CMK (cell line): ENCODE measurements around the gene NFASC.

Experiments used
- DNase-seq: peaks from one replicate; pipeline ENCODE4 v3.0.0-alpha.2; 2010; ENCODE audit warnings: low read depth

NFASC gene

DNA sequence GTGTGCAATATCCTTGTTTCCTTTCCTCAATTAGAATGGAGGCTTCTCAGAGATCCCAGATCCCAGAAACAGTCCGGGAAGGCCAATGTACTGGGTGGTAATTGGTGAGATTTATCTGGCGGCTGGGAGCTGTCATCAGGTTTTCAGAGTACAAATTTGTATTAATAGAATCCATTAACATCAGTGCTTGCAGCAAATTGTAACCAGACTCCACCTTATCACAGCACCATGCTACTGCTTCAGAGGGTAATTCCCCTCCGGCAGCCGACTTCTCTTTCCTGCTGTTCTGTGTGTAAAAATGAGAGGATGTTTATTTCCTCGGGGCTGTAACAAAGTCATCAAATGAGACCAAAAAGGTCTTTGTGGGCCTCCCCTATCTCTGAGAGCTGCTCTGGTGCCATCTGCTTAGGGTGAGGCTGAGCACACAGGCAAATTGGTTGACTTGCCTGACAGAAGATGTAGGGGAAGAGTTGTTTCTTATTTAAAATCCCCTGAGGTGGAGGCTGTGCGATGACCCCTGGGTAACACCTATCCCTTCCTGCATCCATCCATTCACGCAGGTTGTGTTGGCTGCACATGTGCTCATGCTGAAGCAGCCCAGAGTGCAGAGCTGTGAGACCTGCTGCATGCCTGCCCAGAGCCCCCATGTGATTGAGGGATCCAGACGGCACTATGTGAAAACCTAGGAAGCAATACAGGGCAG lies 19.2 kb downstream of the NFASC start:
- no peak for DNase-seq

DNA sequence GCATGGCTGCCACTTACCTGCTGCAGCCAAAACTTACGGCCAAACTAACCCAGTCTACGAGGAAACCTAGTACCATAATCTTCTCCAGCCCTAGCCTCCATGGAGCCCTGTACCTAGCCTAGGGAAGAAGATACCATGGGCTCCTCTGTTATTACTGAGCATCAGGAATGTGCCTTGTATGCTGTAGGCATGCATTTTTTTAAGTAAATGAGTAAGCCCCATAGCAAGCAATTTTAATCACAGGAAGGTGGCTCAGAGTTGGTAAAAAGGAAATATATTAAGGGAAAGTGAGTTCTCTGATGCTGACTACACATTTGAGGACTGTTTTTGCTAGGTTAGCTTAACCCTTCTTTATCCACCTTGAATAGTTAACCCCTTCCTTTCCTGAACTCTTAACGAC lies 21.2 kb downstream of the NFASC start:
- DNase-seq, result no peak

DNA sequence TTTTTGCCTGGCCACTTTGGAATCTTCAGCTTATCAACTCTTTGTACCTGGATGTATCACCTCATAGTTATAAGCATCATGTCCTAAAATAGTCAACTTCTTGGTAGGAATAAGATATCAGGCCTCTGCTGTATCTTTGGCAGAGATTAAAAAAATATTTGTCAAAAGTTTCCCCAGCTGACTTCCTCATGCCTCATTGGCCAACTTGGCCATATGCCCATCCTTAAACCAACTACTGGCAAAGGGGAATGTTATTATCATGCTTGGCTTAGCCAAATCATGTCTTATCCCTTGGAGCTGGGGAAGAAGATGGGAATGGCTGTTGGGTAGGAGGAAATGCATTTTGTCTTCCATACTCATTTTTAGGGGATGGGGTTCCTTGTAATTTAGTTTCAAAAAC lies 23.4 kb downstream of the NFASC start:
- no peak for DNase-seq

DNA sequence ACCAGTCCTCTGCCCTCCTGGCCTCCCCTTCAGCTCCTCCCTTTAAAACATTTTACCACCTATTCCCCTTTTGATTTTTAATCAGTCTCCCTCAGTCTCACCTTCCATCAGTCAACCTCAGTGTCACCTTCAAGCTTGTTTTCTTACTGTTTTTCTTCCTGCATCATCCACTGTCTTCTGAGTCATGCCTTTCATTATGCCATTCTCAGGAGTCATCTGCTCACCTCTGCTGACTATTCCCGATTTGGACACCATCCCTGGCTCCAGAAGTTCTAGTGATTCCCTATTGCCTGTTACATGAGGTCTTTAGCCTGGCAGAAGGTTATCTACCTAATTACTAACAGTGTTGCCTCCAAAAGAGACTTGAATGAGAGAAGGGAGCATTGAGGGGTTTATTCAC lies 23.9 kb downstream of the NFASC start:
- DNase-seq, result no peak

DNA sequence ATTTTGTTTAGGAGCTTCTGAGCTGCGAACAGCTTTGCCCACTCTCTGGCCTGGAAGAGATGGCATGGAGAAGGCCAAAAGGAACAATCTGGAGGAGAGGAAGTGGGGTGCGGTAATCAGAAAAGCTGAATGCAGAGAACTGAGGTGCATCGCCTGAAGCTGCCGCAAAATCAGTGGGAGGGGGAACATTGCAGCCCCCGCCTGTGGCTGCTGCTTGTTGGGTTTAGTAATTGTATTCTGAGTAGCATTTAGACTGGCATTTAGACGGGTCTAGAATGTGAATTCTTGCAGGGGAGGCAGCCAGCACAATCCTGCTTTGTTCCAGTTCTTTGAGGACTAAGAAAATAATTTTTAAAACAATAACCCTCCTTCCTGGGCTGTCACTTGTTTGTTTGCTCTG lies 25.4 kb downstream of the NFASC start:
- no peak for DNase-seq

DNA sequence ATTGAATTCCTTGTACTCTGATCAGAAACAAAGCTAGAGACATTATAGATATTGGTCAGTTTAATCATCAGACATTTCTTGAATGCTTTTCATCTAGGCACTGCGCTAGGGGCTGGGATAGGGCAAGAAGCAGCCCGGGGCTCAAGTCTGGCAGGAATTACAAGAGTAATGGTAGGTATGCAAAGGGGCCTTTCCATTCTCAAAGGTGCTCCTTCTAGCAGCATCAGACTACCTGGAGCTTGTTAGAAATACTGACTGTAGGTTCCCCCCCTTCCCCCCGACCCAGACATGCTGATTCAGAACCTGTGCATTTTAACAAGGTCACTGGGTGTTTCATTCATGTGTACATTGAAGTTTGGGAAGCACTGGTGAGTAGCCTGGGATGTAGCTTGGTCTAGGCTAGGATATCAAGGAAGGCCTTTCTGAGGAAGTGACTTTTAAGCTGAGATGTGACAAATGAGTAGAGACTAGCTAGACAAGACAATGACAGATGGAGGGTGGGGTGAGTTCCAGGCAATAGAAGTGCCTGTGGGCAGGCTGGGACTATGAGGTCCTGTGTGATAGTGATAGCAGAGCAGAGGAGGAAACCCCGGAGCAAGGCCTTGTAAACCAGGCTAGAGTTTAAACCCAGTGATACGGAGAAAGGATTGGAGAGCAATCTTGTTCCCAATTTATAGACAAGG lies 26.3 kb downstream of the NFASC start:
- no peak for DNase-seq

DNA sequence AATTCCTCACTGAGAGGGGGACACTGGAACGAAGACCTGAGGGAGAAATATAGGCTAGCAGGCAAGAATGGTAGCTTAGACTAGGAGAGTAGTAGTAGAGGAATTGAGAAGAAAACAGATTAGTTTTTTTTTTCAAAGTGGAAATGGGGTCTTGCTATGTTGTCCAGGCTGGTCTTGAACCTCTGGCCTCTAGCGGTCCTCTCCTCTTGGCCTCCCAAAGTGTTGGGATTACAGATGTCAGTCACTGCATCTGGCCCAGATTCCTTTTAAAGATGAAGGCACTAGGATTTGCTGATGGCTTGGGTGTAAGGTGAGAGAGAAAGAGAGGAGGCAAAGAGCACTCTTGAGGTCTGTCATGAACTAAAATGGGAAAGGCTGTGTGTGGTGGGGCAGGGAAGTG lies 30.1 kb downstream of the NFASC start:
- no peak for DNase-seq

DNA sequence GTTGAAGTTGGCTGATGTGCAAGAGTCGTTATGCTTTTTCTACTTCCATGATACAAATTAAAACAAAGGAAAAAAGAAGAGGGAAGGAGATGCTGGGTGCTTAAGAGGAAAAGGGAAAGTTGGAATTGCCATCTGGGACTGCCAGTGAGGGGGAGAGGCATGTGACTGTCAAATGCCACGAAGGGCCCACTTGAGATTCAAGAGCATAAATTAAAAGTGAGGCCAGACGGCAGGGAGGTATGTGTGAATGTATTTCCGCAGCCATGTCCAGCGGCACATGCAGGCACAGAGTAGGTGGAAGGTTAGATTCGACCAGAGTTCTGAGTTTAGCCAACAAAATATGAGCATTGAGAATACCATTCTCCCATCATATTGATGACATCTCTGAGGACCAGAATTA lies 32.0 kb downstream of the NFASC start:
- no peak for DNase-seq

DNA sequence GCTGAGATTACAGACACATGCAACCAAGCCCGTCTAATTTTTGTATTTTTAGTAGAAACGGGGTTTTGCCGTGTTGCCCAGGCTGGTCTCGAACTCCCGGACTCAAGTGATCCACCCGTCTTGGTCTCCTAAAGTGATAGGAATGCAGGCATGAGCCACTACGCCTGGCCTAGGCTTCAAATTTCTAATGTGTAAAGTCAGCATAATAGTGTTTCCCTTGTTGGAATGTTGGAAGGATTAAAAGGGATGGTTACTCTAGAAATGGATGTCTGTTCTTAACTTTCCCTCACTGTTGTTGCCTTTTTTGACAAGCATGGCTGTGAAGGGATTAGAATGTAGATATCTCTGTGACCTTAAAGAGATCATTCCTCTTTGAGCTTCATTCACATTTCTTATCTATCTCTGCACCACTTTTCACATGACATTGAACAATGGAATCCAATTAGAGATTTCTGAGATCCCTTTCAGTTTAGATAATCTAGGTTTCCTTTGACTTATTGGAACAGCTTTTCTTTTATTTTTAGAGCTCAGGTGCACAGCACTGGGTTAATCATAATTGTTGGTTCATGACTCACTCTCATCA lies 33.7 kb downstream of the NFASC start:
- DNase-seq, result no peak

DNA sequence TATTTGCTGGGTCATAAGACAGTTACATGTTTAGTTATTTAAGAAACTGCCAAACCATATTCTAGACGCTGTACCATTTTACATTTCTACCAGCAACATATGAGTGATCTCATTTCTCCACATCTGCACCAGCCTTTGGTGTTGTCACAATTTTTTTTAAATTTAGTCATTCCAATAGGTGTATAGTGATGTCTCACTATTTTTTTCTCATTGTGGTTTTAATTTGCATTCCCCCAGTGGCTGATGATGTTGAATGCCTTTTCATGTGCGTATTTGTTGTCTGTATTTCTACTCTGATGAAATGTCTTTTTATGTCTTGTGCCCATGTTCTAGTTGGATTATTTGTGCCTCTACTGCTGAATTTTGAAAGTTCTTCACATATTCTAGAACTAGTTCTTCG lies 38.4 kb downstream of the NFASC start:
- DNase-seq, result no peak

DNA sequence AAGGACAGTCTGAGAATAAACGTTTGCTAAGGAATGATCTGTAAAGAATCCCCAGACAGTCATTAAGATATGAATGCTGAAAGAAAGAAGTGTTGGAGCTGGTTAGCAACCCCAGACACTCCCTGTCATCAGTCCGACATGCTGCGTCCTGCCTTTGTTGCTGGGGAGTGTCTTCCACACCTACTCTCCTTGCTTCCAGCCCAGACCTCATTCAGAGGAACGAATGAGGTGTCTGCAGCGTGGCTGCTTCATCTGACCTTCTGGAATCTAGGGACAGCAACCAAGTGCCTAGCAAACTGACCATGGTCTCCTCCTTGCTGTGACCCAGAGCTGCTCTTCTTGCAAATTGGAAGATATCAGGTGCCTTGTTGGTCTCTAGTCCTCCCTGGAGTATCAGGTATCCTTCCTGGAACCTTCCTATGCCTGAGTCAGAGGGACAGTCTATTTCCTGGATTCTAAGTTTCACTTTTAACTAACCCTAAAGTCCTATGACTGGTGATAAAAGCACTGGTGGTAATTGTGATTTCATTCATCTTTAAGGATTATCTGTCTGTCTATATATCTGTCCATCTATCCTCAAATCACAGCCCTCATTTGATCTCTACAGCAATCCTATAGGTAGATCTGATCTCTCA lies 45.3 kb downstream of the NFASC start:
- DNase-seq, result no peak

DNA sequence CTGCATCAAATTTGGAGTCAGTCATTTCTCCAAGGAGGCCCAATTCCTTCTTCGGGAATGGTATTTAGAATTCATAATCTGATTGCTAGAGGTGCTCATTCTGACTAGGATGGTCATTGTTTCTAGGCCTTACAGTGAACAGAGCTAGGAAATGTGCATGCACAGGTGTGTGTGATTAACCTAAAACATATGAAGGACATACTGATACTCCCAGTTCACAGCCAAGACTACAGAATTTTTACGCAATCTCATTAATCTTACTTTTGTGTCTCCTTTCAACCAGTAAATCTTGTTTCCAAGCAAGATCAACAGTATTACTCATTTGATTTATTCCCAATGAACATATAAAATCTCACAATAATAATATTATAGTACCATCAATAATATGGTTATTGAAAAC lies 47.1 kb downstream of the NFASC start:
- no peak for DNase-seq

DNA sequence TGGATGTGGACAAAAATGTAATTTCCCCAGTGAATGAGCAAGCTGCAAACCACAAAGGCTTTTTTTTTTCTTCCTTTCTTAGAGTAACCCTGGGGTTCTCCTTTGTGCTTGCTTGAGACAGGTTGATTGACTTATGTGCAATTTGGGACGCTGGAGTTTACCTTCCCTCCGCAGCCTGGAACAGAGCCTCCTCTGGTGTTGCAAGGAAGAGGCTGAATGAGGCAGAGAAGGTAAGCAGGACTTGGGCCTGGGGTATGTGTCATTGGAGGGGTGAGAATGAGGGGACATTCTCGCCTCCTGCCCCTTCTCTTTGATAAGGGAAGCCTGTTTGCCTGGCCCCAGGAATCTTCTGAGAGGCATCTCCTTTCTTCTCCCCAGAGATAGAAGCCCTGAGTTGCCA lies 49.8 kb downstream of the NFASC start:
- no peak for DNase-seq

DNA sequence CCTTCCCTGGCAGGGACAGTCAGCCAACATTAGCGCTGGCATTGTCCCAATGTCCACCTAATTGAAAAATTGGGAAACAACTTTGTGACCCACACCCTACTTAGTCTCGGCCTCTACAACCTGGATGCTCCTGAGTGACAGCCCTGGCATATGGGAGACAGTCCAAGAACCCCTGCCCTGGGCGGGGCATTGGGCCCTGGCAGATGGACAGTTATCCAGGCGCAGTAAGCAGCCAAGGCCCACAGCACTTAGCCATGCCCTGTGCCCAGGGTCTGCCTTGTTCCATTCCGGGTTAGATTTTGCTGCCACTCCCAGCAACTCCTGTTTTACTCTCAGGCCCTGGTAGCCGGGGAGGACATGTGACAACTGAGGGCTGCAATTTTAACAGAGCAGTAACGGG lies 50.3 kb downstream of the NFASC start:
- no peak for DNase-seq

DNA sequence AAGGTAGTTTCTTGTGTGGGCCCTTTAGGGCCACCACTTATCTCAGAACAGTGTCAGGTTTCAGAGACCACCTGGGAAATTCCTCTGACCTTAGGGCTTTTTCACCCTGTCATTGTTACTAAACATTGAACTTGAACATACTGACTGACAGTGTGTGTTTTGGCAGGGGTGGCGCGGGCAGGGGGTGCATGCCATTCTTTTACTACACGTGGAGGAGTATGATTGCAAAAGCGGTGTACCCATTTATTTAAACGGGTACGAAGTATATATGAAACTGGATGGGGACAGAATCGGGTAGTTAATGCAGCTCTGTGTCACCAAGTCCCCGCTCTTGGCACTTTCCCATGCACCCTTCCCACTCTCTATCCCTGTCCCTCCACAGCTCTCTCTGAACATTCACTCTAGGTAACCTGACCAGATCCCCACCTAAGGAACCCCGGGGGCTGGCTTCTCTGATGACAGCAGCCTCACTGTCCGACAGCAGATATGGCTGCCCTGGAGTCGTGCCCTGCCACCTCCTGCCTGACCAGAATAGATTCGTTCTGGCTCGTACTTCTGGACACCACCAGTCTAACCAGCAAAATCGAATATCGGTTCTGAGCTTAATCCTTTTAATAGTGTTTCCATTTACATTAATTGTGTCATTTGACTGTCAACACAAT lies 51.3 kb downstream of the NFASC start:
- no peak for DNase-seq

DNA sequence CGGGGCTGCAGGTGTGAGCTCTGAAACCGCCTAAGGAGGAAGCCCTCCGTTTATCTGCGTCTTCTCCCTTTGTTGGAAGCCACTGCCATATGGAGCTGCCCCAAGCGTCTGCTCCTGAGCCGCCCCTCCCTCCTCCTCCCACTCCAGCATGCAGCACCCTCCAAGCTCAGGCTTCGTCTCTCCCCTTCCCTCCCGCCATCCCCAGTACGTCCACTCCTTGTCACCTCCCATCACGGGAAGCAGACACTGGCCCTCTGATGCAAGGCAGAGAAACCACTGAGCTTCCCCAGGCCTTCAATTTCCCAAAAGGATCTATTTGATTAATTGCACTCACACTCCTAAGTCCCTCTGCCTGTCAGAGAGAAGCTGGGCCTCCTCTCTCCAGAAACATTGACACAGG lies 52.5 kb downstream of the NFASC start:
- DNase-seq, result no peak

DNA sequence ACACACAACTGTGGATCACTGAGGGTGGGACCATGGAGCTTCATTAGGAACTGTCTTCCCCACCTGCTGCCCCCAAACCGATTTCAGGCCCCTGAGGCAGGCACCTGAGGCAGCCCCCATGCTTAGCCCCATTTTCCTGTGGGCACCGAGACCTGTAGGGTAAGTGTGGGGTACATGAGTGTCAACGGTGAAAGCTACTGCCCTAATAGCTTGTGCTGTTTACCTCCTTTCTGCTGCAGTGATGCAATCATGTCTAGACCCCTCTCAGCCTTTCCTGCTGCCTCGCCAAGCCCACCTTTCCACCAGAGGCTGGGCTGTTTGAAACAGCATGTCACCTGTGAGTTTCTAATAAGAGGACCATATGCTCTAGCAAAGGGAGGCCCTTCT lies 53.0 kb downstream of the NFASC start:
- DNase-seq, result no peak

DNA sequence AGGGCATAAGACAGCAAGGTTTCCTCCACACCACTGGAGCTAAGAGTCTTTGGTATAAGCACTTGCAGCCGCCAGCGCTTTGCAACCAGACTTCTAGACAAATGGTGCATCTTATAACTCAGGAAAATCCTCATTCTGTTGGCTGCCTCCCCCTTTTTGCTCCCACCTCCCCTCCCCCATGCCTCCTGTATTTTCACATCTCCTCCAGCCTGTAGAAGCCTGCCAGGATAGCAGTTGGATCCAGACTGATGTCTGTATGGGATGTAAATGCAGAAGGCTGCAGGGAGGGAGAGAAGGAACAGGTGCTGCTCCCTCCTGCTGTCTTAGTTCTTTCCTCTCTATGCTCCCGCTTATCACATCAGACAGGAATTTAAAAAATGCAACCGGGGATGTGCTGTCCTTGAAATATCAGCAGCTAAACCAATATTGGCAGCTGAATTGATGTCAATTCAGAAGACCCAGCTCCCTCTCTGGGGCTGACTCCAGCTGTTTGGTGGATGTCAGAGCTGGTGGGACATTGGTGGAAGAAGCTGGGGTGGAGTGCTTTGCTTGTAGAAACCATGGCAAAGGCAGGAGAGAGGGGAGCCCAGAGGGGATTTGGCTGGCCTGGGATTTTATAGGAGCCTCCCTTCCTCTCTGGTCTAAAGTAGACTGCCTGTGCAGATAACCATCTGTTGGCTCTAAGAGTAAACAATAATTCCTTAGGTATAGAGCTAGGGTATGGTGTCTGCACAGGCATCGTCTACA lies 53.5 kb downstream of the NFASC start:
- no peak for DNase-seq

DNA sequence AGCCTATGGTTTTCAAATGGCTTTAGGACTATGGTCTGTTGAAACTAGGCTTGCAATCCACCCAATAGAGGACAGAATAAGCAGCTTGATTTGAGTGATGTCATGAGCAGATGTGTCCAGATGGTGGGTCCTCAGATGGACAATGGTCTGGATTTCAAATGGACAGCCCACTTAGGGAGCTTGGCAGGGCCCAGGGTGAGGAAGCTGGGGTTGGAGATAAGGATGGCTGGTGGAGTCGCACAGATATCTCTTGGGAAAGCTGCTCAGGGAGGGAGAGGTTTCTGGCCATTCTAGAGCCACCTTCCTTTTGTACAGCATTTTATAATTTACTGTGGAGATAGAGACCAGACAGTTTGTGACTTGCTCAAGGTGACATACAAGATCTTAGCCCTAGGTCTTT lies 55.0 kb downstream of the NFASC start:
- no peak for DNase-seq

DNA sequence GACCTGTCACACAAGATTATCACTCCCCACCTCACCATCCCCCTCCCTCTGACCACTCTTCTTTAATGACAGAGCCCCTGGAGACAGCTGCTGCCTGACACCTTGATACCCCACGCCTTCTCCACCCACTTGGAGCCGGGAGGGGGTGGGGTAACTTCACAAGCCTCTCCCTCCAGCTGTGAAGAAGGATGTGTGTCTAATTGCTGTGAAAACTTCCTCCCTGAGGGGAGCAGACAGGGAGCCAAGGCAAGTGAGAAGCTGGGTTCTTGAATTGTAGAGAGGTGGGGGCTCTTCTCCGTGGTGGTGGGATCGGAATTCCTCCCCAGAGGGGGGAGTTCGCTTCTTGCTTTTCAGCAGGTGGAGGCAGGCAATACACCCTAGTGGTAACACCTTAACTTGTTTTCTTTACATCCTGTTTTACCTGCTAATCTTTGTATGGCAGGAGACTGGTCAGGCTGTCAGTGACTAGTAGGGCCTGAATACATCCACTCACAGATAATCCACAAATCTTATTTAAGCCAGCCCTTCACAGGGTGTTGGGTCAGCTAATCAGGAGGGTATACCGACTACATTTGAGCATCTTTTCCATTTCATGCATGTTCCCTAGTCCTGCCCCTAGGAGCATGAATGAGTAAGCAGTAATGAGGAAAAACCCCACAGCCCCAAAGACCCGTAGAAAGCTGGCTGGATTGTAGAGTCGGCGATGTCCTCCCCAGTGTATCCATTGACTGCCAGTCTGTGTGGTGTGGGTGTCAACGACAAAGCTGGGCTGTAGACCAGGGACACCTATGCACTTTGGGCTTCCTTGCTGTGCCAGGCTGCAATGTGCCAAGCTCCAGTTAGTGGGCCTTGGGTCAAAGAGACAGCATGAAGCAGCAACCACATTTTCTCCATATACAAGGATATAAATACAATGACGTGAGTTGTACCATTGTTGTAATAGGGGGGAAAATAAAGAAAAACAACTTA lies 57.3 kb downstream of the NFASC start:
- no peak for DNase-seq
